CD4-positive, alpha-beta T cell (primary cell): ENCODE measurements around the gene EFR3B. TPM values are rescaled to one million over a fixed set of nuclear protein-coding genes. Genes with fewer than 3 reads are reported as not detected.

Experiments used
- ATAC-seq: fragments of 200-7000 bp; cut with Tn5 transposase; one replicate; pipeline ENCODE4 v1.10.0; 2022; ENCODE audit warnings: mild to moderate bottlenecking; ENCODE audit not compliant: poor library complexity
- CTCF ChIA-PET: fragments of 350-600 bp; sonication (Branson Sonifier 250); formaldehyde crosslinking; loops from one replicate; lab custom pipeline; 2021; ENCODE audit warnings: antibody characterized with exemption, inconsistent platforms; lab: Charles Lee
- POLR2A ChIA-PET: fragments of 350-600 bp; sonication (Branson Sonifier 250); formaldehyde crosslinking; loops from one replicate; lab custom pipeline; 2021; ENCODE audit warnings: antibody characterized with exemption, inconsistent platforms; lab: Charles Lee
- DNase-seq, 14 experiments: peaks; one replicate each; pipeline ENCODE4 v3.0.0-alpha.2; 2013 to 2020; ENCODE audit warnings: mixed read lengths in 2 of 14
- H3K27ac ChIP-seq, 2 donors: one replicate each; pipeline versions ENCODE4 v1.5.1 to v1.7.0; 2013; ENCODE audit warnings: low read length in 2 of 2, low read depth in 1 of 2, mild to moderate bottlenecking in 1 of 2
- H3K27me3 ChIP-seq, 2 experiments: 1 replicate in 1 of 2; 2 replicates in 1 of 2; pipeline versions ENCODE4 v1.6.1 to v1.7.0; 2013; ENCODE audit warnings: low read length in 2 of 2, control low read depth in 1 of 2, mild to moderate bottlenecking in 1 of 2, moderate library complexity in 1 of 2; ENCODE audit not compliant: insufficient read depth in 2 of 2, control insufficient read depth in 1 of 2
- H3K36me3 ChIP-seq: one replicate; pipeline ENCODE4 v1.6.1; 2013; ENCODE audit warnings: low read length, control low read depth; ENCODE audit not compliant: insufficient read depth
- H3K4me1 ChIP-seq: one replicate; pipeline ENCODE4 v1.6.1; 2013; ENCODE audit warnings: low read length, control low read depth; ENCODE audit not compliant: insufficient read depth
- H3K4me3 ChIP-seq: one replicate; pipeline ENCODE4 v1.5.1; 2013; ENCODE audit warnings: mild to moderate bottlenecking, low read length, moderate library complexity
- H3K9me3 ChIP-seq, 2 experiments: 1 replicate in 1 of 2; 2 replicates in 1 of 2; pipeline versions ENCODE4 v1.6.1 to v1.7.0; 2013; ENCODE audit warnings: low read length in 2 of 2, mild to moderate bottlenecking in 2 of 2, control low read depth in 1 of 2, moderate library complexity in 1 of 2; ENCODE audit not compliant: control insufficient read depth in 1 of 2, insufficient read depth in 1 of 2
- H3K27ac Mint-ChIP-seq: one replicate; pipeline ENCODE4 v1.8.0; 2020; ENCODE audit warnings: mixed read lengths
- H3K27me3 Mint-ChIP-seq: one replicate; pipeline ENCODE4 v1.8.0; 2021; ENCODE audit warnings: mixed read lengths
- H3K36me3 Mint-ChIP-seq: one replicate; pipeline ENCODE4 v1.8.0; 2021; ENCODE audit warnings: low read depth, mixed read lengths
- H3K4me1 Mint-ChIP-seq: one replicate; pipeline ENCODE4 v1.8.0; 2021; ENCODE audit warnings: low read depth, mixed read lengths
- H3K4me3 Mint-ChIP-seq: one replicate; pipeline ENCODE4 v1.8.0; 2020; ENCODE audit warnings: mild to moderate bottlenecking, mixed read lengths
- H3K9me3 Mint-ChIP-seq: one replicate; pipeline ENCODE4 v1.8.0; 2020; ENCODE audit warnings: mixed read lengths
- intact Hi-C, 2 experiments: fragments of 100-400 bp; cut with DNase I in 1 of 2; cut with micrococcal nuclease in 1 of 2; formaldehyde crosslinking; loops; one replicate each; pipeline versions ENCODE4 v1.15.1 to v1.9.0; 2023 to 2025; cut with DNase I, micrococcal nuclease
- total RNA-seq, 174 experiments: library from RNA in 2 of 174; stranded (reverse) in 2 of 174; gene quantifications; one replicate each; pipeline ENCODE4 v1.2.3 and lab custom pipeline; 2021 to 2026
- TF ChIP-seq, protein P1 (sequence below): fragments of 200-600 bp; IDR thresholded peaks from one replicate; pipeline ENCODE4 v1.8.0; 2022; ENCODE audit warnings: antibody characterized with exemption, mild to moderate bottlenecking

Gene EFR3B
- total RNA-seq, 2 experiments from 2014 or later, result 0.11 TPM; not detected in 1

DNA sequence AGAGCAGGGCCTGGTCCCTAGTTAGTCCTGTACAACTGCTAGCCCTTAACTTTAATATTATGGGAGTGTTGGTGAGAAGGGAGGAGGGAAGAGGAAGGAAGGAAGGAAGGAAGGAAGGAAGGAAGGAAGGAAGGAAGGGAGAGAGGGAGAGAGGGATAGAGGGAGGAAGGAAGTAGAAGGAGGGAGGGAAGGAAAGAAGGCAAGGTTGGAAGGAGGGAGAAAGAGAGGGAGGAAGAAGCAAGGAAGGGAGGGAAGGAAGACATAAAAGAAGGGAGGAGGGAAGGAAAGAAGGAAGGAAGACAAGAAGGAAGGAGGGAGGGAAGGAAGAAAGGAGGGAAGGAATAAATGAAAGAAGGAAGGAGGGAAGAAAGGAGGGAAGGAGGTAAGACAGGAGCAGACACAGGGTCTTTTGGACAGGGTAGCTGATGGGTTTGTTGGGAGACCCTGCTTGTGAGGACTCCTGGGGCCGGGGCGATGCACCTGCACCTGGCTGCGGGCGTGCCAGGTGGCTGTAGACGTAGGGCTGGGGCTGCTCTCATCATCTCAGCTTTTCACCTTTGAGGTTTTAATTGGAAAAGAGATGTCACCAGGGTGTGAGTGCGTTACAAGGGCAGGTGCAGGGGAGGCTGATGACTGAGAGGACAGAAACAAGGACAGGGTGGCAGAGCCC, 132.5 kb downstream of the EFR3B start:
- H3K9me3 Mint-ChIP-seq, result no peaks in the 10 kb centered on the region
- CTCF ChIA-PET, result interaction anchor here (0.7 kb wide), 1 partner anchor 238 kb away, joined by 3 read pairs; no protein-coding TSS in a partner anchor
- H3K9me3 ChIP-seq, result no peaks in the 10 kb centered on the region
- DNase-seq (no peak), ATAC-seq (no peak)
- H3K27me3 ChIP-seq, result peaks cover 15 to 25% of the 10 kb centered on the region in 2 experiments
- TF ChIP-seq, protein P1, sequence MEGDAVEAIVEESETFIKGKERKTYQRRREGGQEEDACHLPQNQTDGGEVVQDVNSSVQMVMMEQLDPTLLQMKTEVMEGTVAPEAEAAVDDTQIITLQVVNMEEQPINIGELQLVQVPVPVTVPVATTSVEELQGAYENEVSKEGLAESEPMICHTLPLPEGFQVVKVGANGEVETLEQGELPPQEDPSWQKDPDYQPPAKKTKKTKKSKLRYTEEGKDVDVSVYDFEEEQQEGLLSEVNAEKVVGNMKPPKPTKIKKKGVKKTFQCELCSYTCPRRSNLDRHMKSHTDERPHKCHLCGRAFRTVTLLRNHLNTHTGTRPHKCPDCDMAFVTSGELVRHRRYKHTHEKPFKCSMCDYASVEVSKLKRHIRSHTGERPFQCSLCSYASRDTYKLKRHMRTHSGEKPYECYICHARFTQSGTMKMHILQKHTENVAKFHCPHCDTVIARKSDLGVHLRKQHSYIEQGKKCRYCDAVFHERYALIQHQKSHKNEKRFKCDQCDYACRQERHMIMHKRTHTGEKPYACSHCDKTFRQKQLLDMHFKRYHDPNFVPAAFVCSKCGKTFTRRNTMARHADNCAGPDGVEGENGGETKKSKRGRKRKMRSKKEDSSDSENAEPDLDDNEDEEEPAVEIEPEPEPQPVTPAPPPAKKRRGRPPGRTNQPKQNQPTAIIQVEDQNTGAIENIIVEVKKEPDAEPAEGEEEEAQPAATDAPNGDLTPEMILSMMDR, result no peak
- POLR2A ChIA-PET, result no interaction called here
- no peaks in the 10 kb centered on the region for H3K36me3 Mint-ChIP-seq
- no peak overlapping the region for H3K27ac Mint-ChIP-seq
- no peaks in the 10 kb centered on the region for H3K36me3 ChIP-seq
- peaks cover 7% of the 10 kb centered on the region for H3K4me1 Mint-ChIP-seq
- intact Hi-C loops, result no loop called here
- no peaks in the 10 kb centered on the region for H3K4me1 ChIP-seq
- H3K27me3 Mint-ChIP-seq, result peaks cover 50% of the 10 kb centered on the region
- no peak overlapping the region for H3K27ac ChIP-seq
- H3K4me3 Mint-ChIP-seq, result no peak overlapping the region
- H3K4me3 ChIP-seq, result no peak overlapping the region

DNA sequence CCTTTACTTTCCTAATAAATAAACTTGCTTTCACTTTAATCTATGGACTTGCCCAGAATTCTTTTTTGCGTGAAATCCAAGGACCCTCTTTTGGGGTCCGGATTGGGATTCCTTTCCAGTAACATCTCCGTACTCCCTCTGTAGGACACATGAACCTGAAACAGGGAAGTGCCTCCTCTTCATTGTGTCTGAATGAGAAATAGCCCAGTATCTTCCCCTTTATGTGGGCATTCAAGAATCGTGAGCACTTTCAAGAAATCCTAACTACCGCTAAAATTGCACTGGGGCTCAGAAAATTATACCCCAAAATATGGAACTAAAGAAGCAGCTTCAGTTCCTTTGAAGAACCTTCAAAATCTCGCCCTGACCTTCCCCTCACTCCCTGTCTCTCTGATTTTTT, 134.3 kb downstream of the EFR3B start:
- ChIA-PET CTCF (no interaction called here), POLR2A (no interaction called here)
- ATAC-seq (no peak), DNase-seq (no peak)
- Mint-ChIP-seq H3K4me3 (no peak overlapping the region), H3K36me3 (no peaks in the 10 kb centered on the region), H3K4me1 (no peaks in the 10 kb centered on the region), H3K27me3 (peaks cover 33% of the 10 kb centered on the region), H3K9me3 (no peaks in the 10 kb centered on the region), H3K27ac (no peak overlapping the region)
- H3K36me3 ChIP-seq, result no peaks in the 10 kb centered on the region
- H3K27ac ChIP-seq, result no peak overlapping the region
- intact Hi-C loops, result no loop called here
- H3K9me3 ChIP-seq, result no peaks in the 10 kb centered on the region
- H3K27me3 ChIP-seq, result peaks cover 4 to 13% of the 10 kb centered on the region in 2 experiments
- no peak overlapping the region for H3K4me3 ChIP-seq
- no peaks in the 10 kb centered on the region for H3K4me1 ChIP-seq
- TF ChIP-seq, protein P1, result no peak

- ATAC-seq, result no peak
- no peak overlapping the region for H3K27ac Mint-ChIP-seq
These were observed 134.8 kb downstream of the EFR3B start for GRCh38 chr2:25176541-25177181.

More at GRCh38 chr2:25176541-25177181, 134.8 kb downstream of the EFR3B start:
- Mint-ChIP-seq H3K4me3 (no peak overlapping the region), H3K4me1 (no peaks in the 10 kb centered on the region), H3K36me3 (no peaks in the 10 kb centered on the region), H3K27me3 (peaks cover 28% of the 10 kb centered on the region), H3K9me3 (no peaks in the 10 kb centered on the region)
- H3K36me3 ChIP-seq, result no peaks in the 10 kb centered on the region
- H3K4me3 ChIP-seq, result no peak overlapping the region
- TF ChIP-seq, protein P1, result no peak
- ChIA-PET POLR2A (no interaction called here), CTCF (no interaction called here)
- DNase-seq, result no peak
- no peak overlapping the region for H3K27ac ChIP-seq
- H3K9me3 ChIP-seq, result no peaks in the 10 kb centered on the region
- intact Hi-C loops, result no loop called here
- no peaks in the 10 kb centered on the region for H3K4me1 ChIP-seq
- peaks cover 0 to 13% of the 10 kb centered on the region in 2 experiments for H3K27me3 ChIP-seq
